Measurements from ENCODE around the gene ICAM2. TPM values are rescaled to one million over a fixed set of nuclear protein-coding genes. Genes with fewer than 3 reads are reported as not detected.

ICAM2 gene
- total RNA-seq, 1 experiment from 2014 or later, result 2.0 TPM

DNA sequence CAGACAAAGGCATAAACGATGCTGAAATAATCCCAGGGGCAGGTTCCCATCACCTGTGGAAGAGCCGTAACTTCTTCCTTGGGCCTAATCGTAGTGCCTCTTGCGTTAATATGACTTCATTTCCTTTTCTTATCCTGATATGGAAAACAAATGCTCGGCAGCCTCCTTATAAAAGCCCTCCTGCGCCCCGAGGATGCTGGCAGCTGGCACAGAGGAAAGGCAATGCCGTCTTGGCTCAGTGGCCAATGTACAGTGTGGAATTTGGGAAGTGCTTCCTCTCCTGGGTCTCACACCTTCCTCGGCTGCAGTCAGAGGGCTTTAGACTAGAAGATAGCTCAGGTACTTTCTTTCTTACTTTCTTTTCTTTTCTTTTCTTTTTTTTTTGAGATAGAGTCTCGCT is 51.2 kb downstream of the ICAM2 start:
- no peak overlapping the region for H3K27ac Mint-ChIP-seq (ENCODE audit: unreplicated experiment)
- no peaks in the 10 kb centered on the region for H3K9me3 ChIP-seq
- no peak overlapping the region for H3K4me3 Mint-ChIP-seq (ENCODE audit: unreplicated experiment)
- DNase-seq, result no peak
- no TSS peak for BruUV-seq (replicated peaks)
- no peaks in the 10 kb centered on the region for H3K27me3 ChIP-seq (replicated peaks; ENCODE audit: control insufficient read depth, insufficient read depth, low read length)
- H3K4me3 ChIP-seq (ENCODE audit: low read depth, low read length), result no peak overlapping the region
- H3K4me1 ChIP-seq, result no peaks in the 10 kb centered on the region
- H3K36me3 ChIP-seq (ENCODE audit: control insufficient read depth, insufficient read depth, low read length), result no peaks in the 10 kb centered on the region
- H3K27me3 Mint-ChIP-seq (ENCODE audit: insufficient read depth, unreplicated experiment), result peaks cover 9% of the 10 kb centered on the region
- TF ChIP-seq, protein P1, sequence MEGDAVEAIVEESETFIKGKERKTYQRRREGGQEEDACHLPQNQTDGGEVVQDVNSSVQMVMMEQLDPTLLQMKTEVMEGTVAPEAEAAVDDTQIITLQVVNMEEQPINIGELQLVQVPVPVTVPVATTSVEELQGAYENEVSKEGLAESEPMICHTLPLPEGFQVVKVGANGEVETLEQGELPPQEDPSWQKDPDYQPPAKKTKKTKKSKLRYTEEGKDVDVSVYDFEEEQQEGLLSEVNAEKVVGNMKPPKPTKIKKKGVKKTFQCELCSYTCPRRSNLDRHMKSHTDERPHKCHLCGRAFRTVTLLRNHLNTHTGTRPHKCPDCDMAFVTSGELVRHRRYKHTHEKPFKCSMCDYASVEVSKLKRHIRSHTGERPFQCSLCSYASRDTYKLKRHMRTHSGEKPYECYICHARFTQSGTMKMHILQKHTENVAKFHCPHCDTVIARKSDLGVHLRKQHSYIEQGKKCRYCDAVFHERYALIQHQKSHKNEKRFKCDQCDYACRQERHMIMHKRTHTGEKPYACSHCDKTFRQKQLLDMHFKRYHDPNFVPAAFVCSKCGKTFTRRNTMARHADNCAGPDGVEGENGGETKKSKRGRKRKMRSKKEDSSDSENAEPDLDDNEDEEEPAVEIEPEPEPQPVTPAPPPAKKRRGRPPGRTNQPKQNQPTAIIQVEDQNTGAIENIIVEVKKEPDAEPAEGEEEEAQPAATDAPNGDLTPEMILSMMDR (IDR thresholded peaks at IDR 0.05; ENCODE audit: insufficient read depth in 1 of 2, low read depth in 1 of 2, low read length in 1 of 2, severe bottlenecking in 1 of 2, unreplicated experiment in 1 of 2), result no peak
- no peaks in the 10 kb centered on the region for H3K36me3 Mint-ChIP-seq (ENCODE audit: insufficient read depth, unreplicated experiment)
- H3K9me3 Mint-ChIP-seq (ENCODE audit: unreplicated experiment), result no peaks in the 10 kb centered on the region
- intact Hi-C loops (cut with micrococcal nuclease; ENCODE audit: unreplicated experiment), result no loop called here
- ChIA-PET POLR2A (no interaction called here), CTCF (no interaction called here)
- H3K4me1 Mint-ChIP-seq (ENCODE audit: low read depth, unreplicated experiment), result no peaks in the 10 kb centered on the region

- ChIA-PET POLR2A (no interaction called here), CTCF (interaction anchor here (0.6 kb wide), 1 partner anchor 68 kb away, joined by 3 read pairs; no protein-coding TSS in a partner anchor)
- no peaks in the 10 kb centered on the region for H3K27me3 ChIP-seq (replicated peaks; ENCODE audit: control insufficient read depth, insufficient read depth, low read length)
- no peak for DNase-seq
- H3K36me3 ChIP-seq (ENCODE audit: control insufficient read depth, insufficient read depth, low read length), result no peaks in the 10 kb centered on the region
- H3K9me3 Mint-ChIP-seq (ENCODE audit: unreplicated experiment), result no peaks in the 10 kb centered on the region
- H3K4me1 Mint-ChIP-seq (ENCODE audit: low read depth, unreplicated experiment), result no peaks in the 10 kb centered on the region
- no peaks in the 10 kb centered on the region for H3K4me1 ChIP-seq
- intact Hi-C loops (cut with micrococcal nuclease; ENCODE audit: unreplicated experiment), result no loop called here
- no TSS peak for BruUV-seq (replicated peaks)
- peaks cover 10% of the 10 kb centered on the region for H3K27me3 Mint-ChIP-seq (ENCODE audit: insufficient read depth, unreplicated experiment)
- no peaks in the 10 kb centered on the region for H3K9me3 ChIP-seq
- TF ChIP-seq, protein P1 (IDR thresholded peaks at IDR 0.05; ENCODE audit: insufficient read depth in 1 of 2, low read depth in 1 of 2, low read length in 1 of 2, severe bottlenecking in 1 of 2, unreplicated experiment in 1 of 2), result no peak
- no peak overlapping the region for H3K27ac Mint-ChIP-seq (ENCODE audit: unreplicated experiment)
- H3K4me3 Mint-ChIP-seq (ENCODE audit: unreplicated experiment), result no peak overlapping the region
- H3K4me3 ChIP-seq (ENCODE audit: low read depth, low read length), result no peak overlapping the region
- no peaks in the 10 kb centered on the region for H3K36me3 Mint-ChIP-seq (ENCODE audit: insufficient read depth, unreplicated experiment)
Measured at GRCh38 chr17:63967953-63968352, 52.5 kb downstream of the ICAM2 start.

DNA sequence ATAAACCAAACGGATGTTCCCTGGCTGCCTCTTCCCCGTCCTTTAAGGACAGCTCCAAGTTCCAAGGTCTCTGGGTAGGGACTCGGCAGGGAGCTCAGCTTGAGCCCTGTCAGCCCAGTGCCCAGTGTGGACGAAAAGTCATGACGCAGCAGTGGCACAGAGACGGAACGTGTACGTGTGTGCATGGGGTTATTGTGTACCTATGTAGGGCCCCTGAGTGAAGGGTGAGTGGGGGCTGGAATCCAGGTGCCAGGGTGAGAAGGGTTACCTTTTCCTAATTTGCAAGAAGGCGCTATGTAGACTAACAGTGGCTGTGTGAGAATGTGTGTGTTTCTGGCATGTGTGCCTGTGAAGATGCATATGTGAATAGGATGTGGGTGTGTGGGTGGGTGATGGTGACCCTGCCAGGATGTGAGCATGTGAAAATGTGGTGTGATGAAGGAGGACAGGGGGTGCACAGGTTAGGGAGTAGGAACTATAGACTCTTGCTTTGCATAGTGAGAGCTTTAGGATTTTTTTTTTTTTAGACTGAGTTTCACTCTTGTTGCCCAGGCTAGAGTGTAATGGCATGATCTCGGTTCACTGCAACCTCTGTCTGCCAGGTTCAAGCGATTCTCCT is 53.7 kb downstream of the ICAM2 start:
- Histone ChIP-seq H3K9me3 (no peaks in the 10 kb centered on the region), H3K4me3 (ENCODE audit: low read depth, low read length) (no peak overlapping the region), H3K4me1 (no peaks in the 10 kb centered on the region), H3K27me3 (replicated peaks; ENCODE audit: control insufficient read depth, insufficient read depth, low read length) (no peaks in the 10 kb centered on the region; the same call in 1 of the 2 replicates), H3K36me3 (ENCODE audit: control insufficient read depth, insufficient read depth, low read length) (no peaks in the 10 kb centered on the region)
- Mint-ChIP-seq H3K36me3 (ENCODE audit: insufficient read depth, unreplicated experiment) (no peaks in the 10 kb centered on the region), H3K27me3 (ENCODE audit: insufficient read depth, unreplicated experiment) (peaks cover 6% of the 10 kb centered on the region), H3K4me1 (ENCODE audit: low read depth, unreplicated experiment) (no peaks in the 10 kb centered on the region), H3K4me3 (ENCODE audit: unreplicated experiment) (no peak overlapping the region), H3K9me3 (ENCODE audit: unreplicated experiment) (no peaks in the 10 kb centered on the region), H3K27ac (ENCODE audit: unreplicated experiment) (no peak overlapping the region)
- CTCF ChIA-PET, result no interaction called here
- intact Hi-C loops (cut with micrococcal nuclease; ENCODE audit: unreplicated experiment), result no loop called here
- POLR2A ChIA-PET, result no interaction called here
- no TSS peak for BruUV-seq (replicated peaks)
- DNase-seq, result no peak
- TF ChIP-seq, protein P1 (IDR thresholded peaks at IDR 0.05; ENCODE audit: insufficient read depth in 1 of 2, low read depth in 1 of 2, low read length in 1 of 2, severe bottlenecking in 1 of 2, unreplicated experiment in 1 of 2), result no peak
